Measurements from ENCODE around the gene RAB5IF.
"Not testable (repeated sequence)": the region's sequence is repeated elsewhere in the genome, so short reads cannot be mapped to it uniquely, and the experiment has no call there.

Gene RAB5IF

GRCh38 chr20:36587388-36588070 is 18.1 kb upstream of the RAB5IF start:
- no peak for DNase-seq

- no peak for DNase-seq
Observed at GRCh38 chr20:36591281-36591680, 14.3 kb upstream of the RAB5IF start.

GRCh38 chr20:36591854-36592641 is 13.5 kb upstream of the RAB5IF start:
- DNase-seq: peak in 2 of 14 donors; percentile 5 to 8

GRCh38 chr20:36593347-36593929 is 12.1 kb upstream of the RAB5IF start:
- no peak for DNase-seq

GRCh38 chr20:36599912-36600345 is 5.7 kb upstream of the RAB5IF start:
- no peak for DNase-seq

GRCh38 chr20:36601540-36601939 is 4.0 kb upstream of the RAB5IF start:
- peak in 1 of 14 donors; percentile 2 for DNase-seq

- peak in 1 of 14 donors; percentile 60 for DNase-seq
Observed at GRCh38 chr20:36604952-36605398, 604 bp upstream of the RAB5IF start.

- DNase-seq: no peak
Observed at GRCh38 chr20:36606158-36607066, 833 bp downstream of the RAB5IF start.

GRCh38 chr20:36607586-36608387 is 2.2 kb downstream of the RAB5IF start:
- DNase-seq: no peak

GRCh38 chr20:36608388-36608728 is 2.8 kb downstream of the RAB5IF start:
- not testable (repeated sequence) for DNase-seq

GRCh38 chr20:36611625-36612024 is 6.0 kb downstream of the RAB5IF start:
- DNase-seq: no peak

GRCh38 chr20:36613974-36614373 is 8.4 kb downstream of the RAB5IF start:
- peak in 1 of 14 donors; percentile 14 for DNase-seq

- peak in 1 of 14 donors; percentile 84 for DNase-seq
Observed at GRCh38 chr20:36614781-36615557, 9.4 kb downstream of the RAB5IF start.

- DNase-seq: no peak
Observed at GRCh38 chr20:36620917-36621316, 15.3 kb downstream of the RAB5IF start.

- no peak for DNase-seq
Observed at GRCh38 chr20:36623444-36623843, 17.9 kb downstream of the RAB5IF start.

- DNase-seq: no peak
Observed at GRCh38 chr20:36624068-36624943, 18.7 kb downstream of the RAB5IF start.

GRCh38 chr20:36624944-36625324 is 19.4 kb downstream of the RAB5IF start:
- no peak for DNase-seq

GRCh38 chr20:36628076-36628475 is 22.5 kb downstream of the RAB5IF start:
- no peak for DNase-seq
